Endothelial cell of umbilical vein (primary cell): ENCODE measurements around the gene GPR137. TPM values are rescaled to one million over a fixed set of nuclear protein-coding genes. Genes with fewer than 3 reads are reported as not detected.

Source experiments
- BruUV-seq: library from RNA; stranded (reverse); fragments of 400-500 nt; replicated peaks from 2 replicates; lab custom pipeline; 2021; lab: Mats Ljungman, UMichigan
- CTCF ChIA-PET: fragments of 300-600, 350-600 bp; sonication (Branson Sonifier 250); formaldehyde crosslinking; loops from one replicate; lab custom pipeline; 2021; ENCODE audit warnings: antibody characterized with exemption, inconsistent platforms; lab: Charles Lee
- POLR2A ChIA-PET: fragments of 300-600, 350-600 bp; sonication (Branson Sonifier 250); formaldehyde crosslinking; loops from one replicate; lab custom pipeline; 2021; ENCODE audit warnings: antibody characterized with exemption, inconsistent platforms; lab: Charles Lee
- DNase-seq: peaks from one replicate; pipeline ENCODE4 v3.0.0-alpha.2; 2011; ENCODE audit warnings: low read depth, low spot score
- FAIRE-seq: peaks from 2 replicates; lab custom pipeline; 2011; peaks lifted over from hg19 to GRCh38; lab: Jason Lieb, UNC
- H2AFZ ChIP-seq: 2 replicates; pipeline ENCODE4 v1.6.0; 2012; ENCODE audit warnings: low read depth, low read length, control low read depth, inconsistent platforms
- H3K27ac ChIP-seq: 2 replicates; pipeline ENCODE4 v1.5.1; 2011; ENCODE audit warnings: low read depth, mild to moderate bottlenecking, control low read depth, low read length, moderate library complexity; ENCODE audit not compliant: insufficient read depth
- H3K27me3 ChIP-seq, 2 experiments: 2 replicates each; pipeline versions ENCODE4 v1.6.0 to v1.6.1; 2011; ENCODE audit warnings: low read length in 2 of 2, mixed read lengths in 1 of 2; ENCODE audit not compliant: control insufficient read depth in 2 of 2, insufficient read depth in 2 of 2
- H3K36me3 ChIP-seq, 2 experiments: 2 replicates in 1 of 2; 3 replicates in 1 of 2; pipeline ENCODE4 v1.5.1; 2011; ENCODE audit warnings: low read length in 2 of 2, mild to moderate bottlenecking in 1 of 2, moderate library complexity in 1 of 2; ENCODE audit not compliant: control insufficient read depth in 2 of 2, insufficient read depth in 2 of 2; ENCODE audit errors: extremely low read depth in 1 of 2
- H3K4me1 ChIP-seq: 3 replicates; pipeline ENCODE4 v1.5.1; 2011; ENCODE audit warnings: mild to moderate bottlenecking, low read length; ENCODE audit not compliant: control insufficient read depth, insufficient read depth; ENCODE audit errors: extremely low read depth
- H3K4me2 ChIP-seq: 2 replicates; pipeline ENCODE4 v1.6.1; 2011; ENCODE audit warnings: low read length, control low read depth, mixed read lengths; ENCODE audit not compliant: insufficient read depth
- H3K4me3 ChIP-seq, 3 experiments: fragments of 200-600 bp in 1 of 3; sonication (generic), shearing (Covaris generic) in 1 of 3; replicated peaks in 1 of 3; 2 replicates each; pipeline ENCODE4 v1.5.1; 2011 to 2016; ENCODE audit warnings: control low read depth in 3 of 3, low read length in 3 of 3, mild to moderate bottlenecking in 2 of 3, inconsistent platforms in 1 of 3, low read depth in 1 of 3, moderate library complexity in 1 of 3; ENCODE audit not compliant: insufficient read depth in 1 of 3
- H3K79me2 ChIP-seq: 2 replicates; pipeline ENCODE4 v1.6.0; 2012; ENCODE audit warnings: low read length, inconsistent platforms; ENCODE audit not compliant: control insufficient read depth, insufficient read depth
- H3K9ac ChIP-seq: replicated peaks from 2 replicates; pipeline ENCODE3; 2011; ENCODE audit warnings: low read length, control low read depth; ENCODE audit not compliant: insufficient read depth; ENCODE audit errors: extremely low read depth
- H3K9me1 ChIP-seq: replicated peaks from 3 replicates; pipeline ENCODE4 v1.6.0; 2011; ENCODE audit warnings: mild to moderate bottlenecking, low read length; ENCODE audit not compliant: control insufficient read depth, insufficient read depth; ENCODE audit errors: extremely low read depth
- H3K9me3 ChIP-seq: replicated peaks from 2 replicates; pipeline ENCODE4 v1.5.1; 2012; ENCODE audit warnings: low read length, inconsistent platforms; ENCODE audit not compliant: control insufficient read depth, insufficient read depth
- H4K20me1 ChIP-seq: replicated peaks from 2 replicates; pipeline ENCODE3; 2011; ENCODE audit warnings: mild to moderate bottlenecking, low read length; ENCODE audit not compliant: control insufficient read depth, insufficient read depth; ENCODE audit errors: extremely low read depth
- EZH2 ChIP-seq: IDR thresholded peaks from 2 replicates; pipeline ENCODE4 v1.6.1; 2012; ENCODE audit warnings: borderline replicate concordance, low read depth, mild to moderate bottlenecking, moderate library complexity, low read length, inconsistent platforms; ENCODE audit not compliant: severe bottlenecking
- FOS ChIP-seq: IDR thresholded peaks from 2 replicates; pipeline ENCODE4 v1.6.1; 2011; ENCODE audit warnings: mild to moderate bottlenecking, low read length, moderate library complexity, borderline replicate concordance; ENCODE audit not compliant: insufficient read depth
- GATA2 ChIP-seq: IDR thresholded peaks from 2 replicates; pipeline ENCODE4 v1.7.0; 2011; ENCODE audit warnings: low read depth, mild to moderate bottlenecking, moderate library complexity, mixed read lengths, low read length; ENCODE audit not compliant: insufficient read length, insufficient read depth
- JUN ChIP-seq: IDR thresholded peaks from 2 replicates; pipeline ENCODE4 v1.6.1; 2011; ENCODE audit warnings: borderline replicate concordance, low read depth; ENCODE audit not compliant: insufficient read length, insufficient read depth
- MAX ChIP-seq: IDR thresholded peaks from 2 replicates; pipeline ENCODE4 v1.6.1; 2011; ENCODE audit not compliant: insufficient read depth, insufficient read length
- MYC ChIP-seq: IDR thresholded peaks from one replicate; pipeline ENCODE4 v1.6.1; 2011; ENCODE audit warnings: mild to moderate bottlenecking, low read depth, low read length
- POLR2A ChIP-seq: IDR thresholded peaks from 2 replicates; pipeline ENCODE4 v1.6.1; 2012; ENCODE audit warnings: low read depth, mild to moderate bottlenecking, control low read depth, low read length
- POLR2AphosphoS5 ChIP-seq: IDR thresholded peaks from 2 replicates; pipeline ENCODE4 v1.6.1; 2012; ENCODE audit warnings: low read depth, mild to moderate bottlenecking, control low read depth, low read length, moderate library complexity; ENCODE audit not compliant: insufficient read depth
- dilution Hi-C: fragments of 300-500 bp; cut with MboI; formaldehyde crosslinking; loops from one replicate; pipeline ENCODE4 v1.15.0; 2019; ENCODE audit warnings: low sequenced_read_pairs; ENCODE audit not compliant: extremely low pct_ligation_motif_present
- intact Hi-C: fragments of 100-400 bp; cut with micrococcal nuclease; formaldehyde crosslinking; loops from one replicate; pipeline ENCODE4 v1.10.0; 2022
- polyA plus RNA-seq, 4 experiments: library from polyadenylated mRNA; depleted of rRNA in 3 of 4; stranded (reverse) in 3 of 4; unstranded in 1 of 4; fragments of >200 nt; gene quantifications; 2 replicates each; pipeline versions ENCODE4 v1.2.1 to v1.2.3, GENCODE V29; 2011 to 2012; ENCODE audit warnings: missing spikeins in 1 of 4
- total RNA-seq: library from RNA; stranded (reverse); gene quantifications from 2 replicates; pipeline ENCODE4 v1.2.3, GENCODE V29; 2021
- TF ChIP-seq, protein P1 (sequence below), 2 donors: IDR thresholded peaks; 1 replicate in 1 of 2; 2 replicates in 1 of 2; pipeline ENCODE4 v1.5.1; 2011; ENCODE audit warnings: low read length in 2 of 2, mild to moderate bottlenecking in 2 of 2, moderate library complexity in 2 of 2, control low read depth in 1 of 2, inconsistent platforms in 1 of 2, low read depth in 1 of 2; ENCODE audit not compliant: insufficient read depth in 1 of 2; ENCODE audit errors: extremely low read depth in 1 of 2

GPR137 gene
- total and polyA plus RNA-seq, 2 donors (not counting 3 experiments of a cell fraction or from before 2014, with no cell fraction given): 40.9 to 42.5 TPM

GRCh38 chr11:64304032-64304315 lies 18.3 kb downstream of the GPR137 start:
- peaks cover 23% of the 10 kb centered on the region for H3K4me1 ChIP-seq
- CTCF ChIA-PET: interaction anchor here (0.8 to 6.7 kb wide), 25 partner anchors 9 to 303 kb away, joined by 3 to 413 read pairs (median 8); partner anchors contain the start of genes BAD, FERMT3, FKBP2 and KCNK4
- peak overlapping the region; percentile 50 for H3K4me2 ChIP-seq
- H3K27me3 ChIP-seq: peaks cover 4 to 16% of the 10 kb centered on the region in 2 experiments
- no peak overlapping the region for H3K27ac ChIP-seq
- no peak overlapping the region for H2AFZ ChIP-seq
- dilution Hi-C loops: no loop called here
- no peak for TF ChIP-seq POLR2A
- TF ChIP-seq MAX: no peak
- TF ChIP-seq JUN: no peak
- TF ChIP-seq POLR2AphosphoS5: no peak
- TF ChIP-seq FOS: no peak
- TF ChIP-seq, protein P1, sequence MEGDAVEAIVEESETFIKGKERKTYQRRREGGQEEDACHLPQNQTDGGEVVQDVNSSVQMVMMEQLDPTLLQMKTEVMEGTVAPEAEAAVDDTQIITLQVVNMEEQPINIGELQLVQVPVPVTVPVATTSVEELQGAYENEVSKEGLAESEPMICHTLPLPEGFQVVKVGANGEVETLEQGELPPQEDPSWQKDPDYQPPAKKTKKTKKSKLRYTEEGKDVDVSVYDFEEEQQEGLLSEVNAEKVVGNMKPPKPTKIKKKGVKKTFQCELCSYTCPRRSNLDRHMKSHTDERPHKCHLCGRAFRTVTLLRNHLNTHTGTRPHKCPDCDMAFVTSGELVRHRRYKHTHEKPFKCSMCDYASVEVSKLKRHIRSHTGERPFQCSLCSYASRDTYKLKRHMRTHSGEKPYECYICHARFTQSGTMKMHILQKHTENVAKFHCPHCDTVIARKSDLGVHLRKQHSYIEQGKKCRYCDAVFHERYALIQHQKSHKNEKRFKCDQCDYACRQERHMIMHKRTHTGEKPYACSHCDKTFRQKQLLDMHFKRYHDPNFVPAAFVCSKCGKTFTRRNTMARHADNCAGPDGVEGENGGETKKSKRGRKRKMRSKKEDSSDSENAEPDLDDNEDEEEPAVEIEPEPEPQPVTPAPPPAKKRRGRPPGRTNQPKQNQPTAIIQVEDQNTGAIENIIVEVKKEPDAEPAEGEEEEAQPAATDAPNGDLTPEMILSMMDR (IDR thresholded peaks at IDR 0.05; ENCODE audit: extremely low read depth in 1 of 2, insufficient read depth in 1 of 2, low read depth in 1 of 2, low read length in 2 of 2): no peak
- TF ChIP-seq EZH2: no peak
- no peak for TF ChIP-seq MYC
- TF ChIP-seq GATA2: no peak
- no peaks in the 10 kb centered on the region for H4K20me1 ChIP-seq
- BruUV-seq: no TSS peak
- DNase-seq (no peak), FAIRE-seq (no peak)
- no peaks in the 10 kb centered on the region for H3K36me3 ChIP-seq
- peaks cover 10% of the 10 kb centered on the region for H3K79me2 ChIP-seq
- intact Hi-C loops: loop anchor here (2.0 to 5.0 kb wide), 2 partner anchors 19 to 467 kb away; partner anchors contain the start of genes BAD, GPR137 and MARK2
- H3K9me1 ChIP-seq: no peaks in the 10 kb centered on the region
- H3K4me3 ChIP-seq: no peak overlapping the region
- H3K9me3 ChIP-seq: no peaks in the 10 kb centered on the region
- H3K9ac ChIP-seq: no peak overlapping the region
- POLR2A ChIA-PET: interaction anchor here (0.9 to 1.1 kb wide), 2 partner anchors 14 to 58 kb away, joined by 3 to 5 read pairs; partner anchors contain the start of genes PRDX5 and TRMT112
